Activated CD4-positive, CD25-positive, alpha-beta regulatory T cell (primary cell): Measurements from ENCODE around the gene GFOD2.
"Not testable (repeated sequence)": the region's sequence is repeated elsewhere in the genome, so short reads cannot be mapped to it uniquely, and the experiment has no call there.

ENCODE experiments used
- DNase-seq, 4 experiments: peaks; one replicate each; lab custom pipeline; 2025; lab: John Stamatoyannopoulos, UW

The GFOD2 gene, protein sequence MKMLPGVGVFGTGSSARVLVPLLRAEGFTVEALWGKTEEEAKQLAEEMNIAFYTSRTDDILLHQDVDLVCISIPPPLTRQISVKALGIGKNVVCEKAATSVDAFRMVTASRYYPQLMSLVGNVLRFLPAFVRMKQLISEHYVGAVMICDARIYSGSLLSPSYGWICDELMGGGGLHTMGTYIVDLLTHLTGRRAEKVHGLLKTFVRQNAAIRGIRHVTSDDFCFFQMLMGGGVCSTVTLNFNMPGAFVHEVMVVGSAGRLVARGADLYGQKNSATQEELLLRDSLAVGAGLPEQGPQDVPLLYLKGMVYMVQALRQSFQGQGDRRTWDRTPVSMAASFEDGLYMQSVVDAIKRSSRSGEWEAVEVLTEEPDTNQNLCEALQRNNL

DNA sequence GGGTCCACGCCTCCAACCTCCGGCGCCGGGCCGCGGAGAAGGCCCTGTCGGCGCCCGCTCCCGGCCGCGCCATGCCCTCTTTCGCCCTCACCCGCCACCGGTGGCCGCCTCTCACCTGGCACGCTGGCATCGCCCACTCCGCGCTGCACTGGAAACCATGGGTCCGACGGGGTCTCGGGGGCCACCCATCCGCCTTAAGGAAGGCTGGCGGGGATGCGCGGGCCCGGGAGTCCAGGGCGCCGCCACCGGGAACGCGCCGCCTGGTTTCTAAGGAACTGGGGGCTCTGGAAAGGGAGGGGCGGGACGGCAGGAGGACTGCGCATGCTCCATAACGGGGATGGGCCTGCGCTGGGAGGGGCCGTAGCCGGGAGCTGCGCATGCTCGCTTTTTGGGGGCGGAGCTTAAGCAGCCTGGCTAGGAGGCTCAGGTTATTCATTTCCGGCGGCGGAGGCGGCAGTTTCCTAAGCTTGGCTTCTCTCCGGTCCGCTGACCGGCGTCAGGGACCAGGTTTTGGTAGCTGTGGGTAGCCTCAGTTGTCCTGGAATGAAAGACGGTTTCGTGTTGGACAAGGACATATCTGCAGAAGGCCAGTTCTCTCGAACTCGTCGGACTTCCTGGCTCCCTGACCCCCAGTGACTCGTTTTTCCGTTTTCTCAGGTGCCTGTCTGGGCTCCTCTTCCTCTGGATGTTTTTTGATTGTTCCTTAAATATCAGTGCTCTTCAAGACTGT, at the start of gene GFOD2:
Gene GFOD2 (minus strand): TSS at position 269 of the 730 bp plus-strand sequence. CDS start 33,601 bp downstream, outside the sequence.
- DNase-seq = peak; percentile 92 to 97 (median 94)

DNA sequence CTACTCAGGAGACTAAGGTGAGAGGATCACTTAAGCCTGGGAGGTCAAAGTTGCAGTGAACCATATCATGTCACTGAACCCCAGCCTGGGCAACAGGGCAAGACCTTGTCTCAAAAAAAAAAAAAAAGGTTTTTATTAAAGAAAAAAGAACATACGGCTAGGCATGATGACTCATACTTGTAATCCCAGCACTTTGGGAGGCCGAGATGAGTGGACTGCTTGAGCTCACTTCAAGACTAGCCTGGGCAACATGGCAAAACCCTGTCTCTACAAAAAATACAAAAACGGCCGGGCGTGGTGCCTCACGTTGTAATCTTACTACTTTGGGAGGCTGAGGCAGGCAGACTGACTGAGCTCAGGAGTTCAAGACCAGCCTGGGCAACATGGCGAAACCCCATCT, 48.8 kb upstream of the GFOD2 start:
- DNase-seq = no peak

DNA sequence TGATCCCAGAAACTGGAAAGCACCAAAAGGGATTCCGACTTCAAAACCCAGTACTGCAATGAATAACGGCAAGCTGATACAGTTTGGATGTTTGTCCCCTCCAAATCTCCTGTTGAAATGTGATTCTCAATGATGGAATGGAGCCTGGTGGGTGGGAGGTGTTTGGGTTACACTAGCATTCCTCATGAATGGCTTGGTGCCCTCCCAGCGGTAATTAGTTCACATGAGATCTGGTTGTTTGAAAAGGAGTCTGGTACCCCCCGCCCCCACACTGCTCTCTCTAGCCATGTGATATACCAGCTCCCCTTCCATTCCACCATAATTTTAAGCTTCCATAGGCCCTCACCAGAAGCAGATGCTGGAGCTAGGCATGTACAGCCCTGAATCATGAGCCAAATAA, 47.2 kb upstream of the GFOD2 start:
- no peak for DNase-seq

DNA sequence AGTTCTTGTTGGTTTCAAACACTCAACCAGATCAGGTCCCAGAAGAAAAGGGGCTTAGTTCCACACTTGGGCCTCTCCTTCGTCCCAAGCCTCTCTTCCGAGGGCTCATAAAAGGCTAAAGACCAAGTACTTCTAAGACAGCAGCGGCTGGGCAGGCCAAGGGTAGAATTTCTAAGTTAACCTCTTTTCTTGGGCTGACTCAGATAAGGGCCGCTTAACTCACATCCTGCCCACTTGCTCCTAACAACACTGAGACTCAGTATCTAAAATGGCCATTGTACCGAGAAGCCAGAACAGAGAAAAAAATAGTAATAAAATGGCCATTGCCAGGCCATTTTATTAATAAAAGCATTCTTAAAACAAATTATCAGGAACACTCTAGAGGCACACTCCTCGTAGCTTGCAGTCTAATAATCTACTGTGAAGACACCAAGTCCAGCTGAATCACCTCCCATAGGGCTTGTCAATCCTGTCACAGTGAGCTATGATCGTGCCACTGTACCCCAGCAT, 45.1 kb upstream of the GFOD2 start:
- no peak for DNase-seq

DNA sequence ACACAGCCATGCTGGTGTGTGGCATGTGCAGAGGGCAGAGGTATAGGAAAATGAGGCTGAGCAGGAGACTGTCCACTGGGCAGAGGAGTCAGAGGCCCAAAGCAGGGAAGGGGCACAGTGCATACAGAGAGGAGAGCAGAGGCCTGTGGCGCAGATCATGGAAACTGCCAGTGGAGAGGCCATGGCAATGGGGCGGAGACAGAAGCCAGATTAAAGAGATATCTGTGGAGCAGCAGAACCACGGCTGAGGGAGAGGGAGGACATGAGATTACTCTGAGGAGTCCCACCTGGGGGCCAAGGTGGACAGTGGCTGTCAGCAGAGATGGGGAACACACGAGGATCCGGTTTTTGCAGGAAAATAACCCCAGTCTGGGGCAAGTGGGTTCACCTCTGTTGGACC, 44.0 kb upstream of the GFOD2 start:
- DNase-seq = no peak

DNA sequence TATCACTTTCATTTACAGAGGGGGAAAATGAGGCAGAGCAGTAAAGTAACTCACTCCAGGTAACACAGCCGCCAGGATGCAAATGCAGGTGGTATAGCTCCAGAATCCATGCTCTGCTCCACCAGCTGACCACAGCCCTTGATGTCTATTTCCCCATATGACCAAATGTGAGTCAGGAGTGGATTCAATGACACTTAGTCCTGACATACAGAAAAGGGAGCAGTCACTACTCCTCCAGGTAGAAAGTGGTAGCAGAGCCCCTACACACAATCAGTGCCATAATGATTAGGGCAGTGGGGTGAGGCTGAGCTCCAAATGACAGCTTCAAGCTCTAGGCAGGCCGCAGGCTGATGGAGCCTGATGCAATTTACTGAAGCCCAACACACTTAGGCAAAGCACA, 43.3 kb upstream of the GFOD2 start:
- DNase-seq = no peak

DNA sequence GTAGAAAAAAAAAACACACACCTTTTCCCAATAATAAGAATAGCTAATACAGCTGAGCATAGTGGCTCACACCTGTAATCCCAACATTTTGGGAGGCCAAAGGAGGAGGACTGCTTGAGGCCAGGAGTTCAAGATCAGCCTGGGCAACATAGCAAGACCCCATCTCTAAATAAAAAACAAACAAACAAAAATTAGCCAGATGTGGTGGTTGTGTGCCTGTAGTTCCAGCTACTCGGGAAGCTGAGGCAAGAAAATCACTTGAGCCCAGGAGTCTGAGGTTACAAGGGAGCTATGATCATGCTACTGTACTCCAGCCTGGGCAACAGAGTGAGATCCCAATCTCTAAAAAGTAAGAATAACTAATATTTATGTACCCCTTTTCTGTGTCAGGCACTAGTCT, 42.8 kb upstream of the GFOD2 start:
- DNase-seq = no peak

DNA sequence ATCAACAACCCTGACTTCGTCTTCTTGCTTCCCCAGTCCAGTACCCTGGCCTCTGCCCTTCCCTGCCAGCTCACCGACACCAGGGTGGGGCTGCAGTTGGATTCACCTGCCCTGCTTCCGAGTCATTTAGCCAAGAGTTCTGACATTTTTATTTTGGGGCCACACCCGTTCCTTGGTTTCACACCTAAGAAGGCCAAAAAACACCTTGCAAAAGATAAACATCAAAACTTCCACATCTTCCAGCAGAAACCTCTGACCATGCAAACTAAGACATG, 41.8 kb upstream of the GFOD2 start:
- no peak for DNase-seq

DNA sequence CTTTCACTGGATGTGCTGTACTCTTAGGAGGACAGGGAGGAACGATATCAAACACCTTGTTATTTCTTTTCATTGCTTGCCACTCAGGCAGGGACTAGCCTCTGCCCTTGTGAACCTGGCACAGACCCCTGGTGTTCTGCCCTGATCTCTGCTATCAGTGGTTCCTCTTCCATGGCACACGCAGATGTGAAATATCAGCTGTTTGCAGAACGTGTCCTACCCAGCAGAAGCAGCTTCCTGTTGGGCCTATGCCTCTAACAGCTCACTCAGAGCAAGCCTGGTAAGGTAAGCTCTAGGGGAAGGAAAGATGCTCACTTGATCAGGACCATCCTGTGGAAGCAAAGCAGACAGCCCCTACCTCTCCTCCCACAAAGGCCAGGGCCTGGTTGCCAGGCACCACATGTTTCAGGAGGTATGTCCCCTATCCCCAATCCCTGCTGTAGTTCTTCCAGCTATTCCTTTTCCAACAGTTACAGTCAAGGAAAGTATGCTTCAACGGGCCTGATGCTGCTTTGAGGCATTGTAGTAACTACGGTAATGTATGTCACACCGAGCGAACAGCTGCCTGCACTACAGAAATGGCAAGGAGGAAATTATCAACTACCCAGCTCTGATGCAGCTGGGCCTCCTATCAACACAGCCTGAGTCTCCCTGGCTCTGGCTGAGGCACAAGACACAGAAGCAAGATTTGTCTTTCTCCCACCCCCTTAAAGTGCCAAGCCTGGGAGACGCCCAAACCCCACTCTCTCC, 41.3 kb upstream of the GFOD2 start:
- DNase-seq = no peak

DNA sequence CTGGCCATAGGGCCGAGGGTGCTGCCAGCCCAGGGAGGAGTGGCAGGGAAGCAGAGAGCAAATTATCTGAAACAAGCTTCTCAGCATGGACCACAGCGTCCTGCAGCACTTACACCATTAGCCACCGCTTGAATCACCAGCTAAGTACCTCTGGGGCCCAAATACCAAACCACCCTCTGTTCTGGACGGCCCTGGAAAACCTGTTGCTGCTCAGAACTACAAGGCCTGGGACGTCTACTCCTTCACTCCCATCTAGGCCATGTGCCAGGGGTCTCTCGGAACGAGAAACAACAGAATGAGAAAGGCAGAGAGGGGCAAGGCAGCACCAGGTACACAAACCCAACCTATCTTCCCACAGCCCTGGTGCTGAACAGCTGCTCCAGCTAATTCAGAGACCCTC, 39.9 kb upstream of the GFOD2 start:
- no peak for DNase-seq

DNA sequence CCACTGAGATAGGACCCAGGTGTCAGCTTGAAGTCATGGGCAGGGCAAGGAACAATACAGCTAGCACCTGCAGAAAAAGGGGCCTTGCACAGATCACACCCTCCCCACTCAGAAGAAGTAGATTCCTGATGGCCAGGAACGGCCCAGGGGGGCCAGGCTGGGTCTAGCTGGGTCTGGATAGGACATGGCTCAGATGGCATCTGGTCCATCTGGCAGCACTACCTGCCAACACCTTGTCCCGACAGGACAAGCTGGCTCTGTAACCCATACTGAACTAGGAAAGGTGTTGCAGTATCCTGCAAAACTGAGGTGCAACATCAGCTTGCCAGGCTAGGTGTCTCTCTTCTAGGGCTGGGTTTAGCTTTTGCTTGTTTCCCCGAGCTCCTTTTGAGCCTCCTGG, 38.9 kb upstream of the GFOD2 start:
- no peak for DNase-seq

DNA sequence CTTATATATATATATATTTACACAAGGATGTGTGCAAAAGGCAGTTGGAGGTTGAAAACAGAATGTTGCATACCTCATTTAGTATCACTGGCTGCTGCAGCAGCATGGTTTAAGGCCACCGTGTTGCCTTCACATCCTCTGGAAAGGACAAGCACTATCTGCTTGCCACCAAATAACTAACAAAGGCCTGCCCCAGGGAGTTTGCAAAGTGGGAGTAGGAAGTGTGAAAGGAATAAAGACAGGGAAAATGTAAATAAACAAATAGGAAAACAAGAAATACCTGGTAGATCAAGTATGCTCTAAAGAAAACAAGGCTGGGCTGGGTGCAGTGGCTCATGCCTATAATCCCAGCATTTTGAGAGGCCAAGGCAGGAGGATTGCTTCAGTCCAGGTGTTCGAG, 33.5 kb upstream of the GFOD2 start:
- DNase-seq = no peak

DNA sequence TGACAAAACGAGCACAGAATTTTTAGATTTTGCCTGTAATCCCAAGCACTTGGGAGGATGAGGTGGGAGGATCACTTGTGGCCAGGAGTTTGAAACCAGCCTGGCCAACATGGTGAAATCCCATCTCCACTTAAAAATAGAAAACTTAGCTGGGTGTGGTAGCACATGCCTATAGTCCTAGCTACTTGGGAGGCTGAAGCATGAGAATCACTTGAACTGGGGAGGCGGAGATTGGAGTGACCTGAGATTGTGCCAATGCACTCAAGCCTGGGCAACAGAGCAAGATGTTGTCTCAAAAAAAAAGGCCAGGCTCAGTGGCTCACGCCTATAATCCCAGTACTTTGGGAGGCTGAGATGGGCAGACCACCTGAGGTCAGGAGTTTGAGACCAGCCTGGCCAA, 32.2 kb upstream of the GFOD2 start:
- DNase-seq = not testable (repeated sequence)

DNA sequence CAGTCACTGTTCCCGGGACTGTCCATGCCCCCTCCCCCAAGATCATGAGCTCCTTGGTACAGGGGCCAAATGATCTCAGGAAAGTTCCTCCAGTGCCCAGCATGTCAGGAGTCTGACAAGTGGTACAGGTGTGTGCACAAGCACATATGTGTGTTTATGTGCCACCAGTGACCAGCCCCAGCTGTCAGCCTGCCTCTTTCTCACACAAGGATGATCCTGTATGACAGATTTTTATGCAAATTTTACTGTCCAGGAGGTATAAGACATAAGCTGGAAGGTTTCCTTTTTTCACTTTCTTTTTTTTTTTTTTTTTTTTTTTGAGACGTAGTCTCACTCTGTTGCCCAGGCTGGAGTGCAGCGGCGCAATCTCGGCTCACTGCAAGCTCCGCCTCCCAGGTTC, 31.4 kb upstream of the GFOD2 start:
- no peak for DNase-seq

DNA sequence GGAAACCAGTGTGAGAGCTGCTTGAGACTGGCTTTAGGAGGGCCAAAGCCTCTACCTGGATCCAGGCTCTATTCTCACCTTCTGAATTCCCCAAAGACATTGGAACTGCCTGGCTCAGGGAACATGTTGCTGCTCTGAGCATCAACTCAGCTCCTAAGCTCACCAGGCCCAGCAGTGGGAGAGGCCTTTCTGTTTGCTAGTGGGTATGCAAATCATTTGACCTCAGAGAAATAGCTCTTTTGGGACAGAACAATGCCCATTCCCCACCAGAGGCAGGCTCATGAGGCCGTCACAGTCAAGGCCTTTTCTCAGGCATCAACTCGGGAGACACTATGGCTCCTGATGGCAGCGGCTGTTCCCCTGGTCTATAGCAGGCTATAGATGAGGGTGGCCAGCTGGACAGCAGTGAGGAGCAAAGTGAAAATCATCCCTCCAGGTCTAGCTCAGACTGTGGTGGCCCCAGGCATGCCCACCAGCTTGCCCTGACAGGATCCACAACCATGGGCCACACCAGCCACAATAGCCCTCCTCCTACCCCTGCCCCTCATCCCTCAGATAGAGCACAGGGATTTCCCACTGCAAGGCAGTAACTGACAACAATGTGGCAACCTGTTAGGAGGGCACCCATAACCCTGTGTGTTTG, 30.4 kb upstream of the GFOD2 start:
- no peak for DNase-seq

DNA sequence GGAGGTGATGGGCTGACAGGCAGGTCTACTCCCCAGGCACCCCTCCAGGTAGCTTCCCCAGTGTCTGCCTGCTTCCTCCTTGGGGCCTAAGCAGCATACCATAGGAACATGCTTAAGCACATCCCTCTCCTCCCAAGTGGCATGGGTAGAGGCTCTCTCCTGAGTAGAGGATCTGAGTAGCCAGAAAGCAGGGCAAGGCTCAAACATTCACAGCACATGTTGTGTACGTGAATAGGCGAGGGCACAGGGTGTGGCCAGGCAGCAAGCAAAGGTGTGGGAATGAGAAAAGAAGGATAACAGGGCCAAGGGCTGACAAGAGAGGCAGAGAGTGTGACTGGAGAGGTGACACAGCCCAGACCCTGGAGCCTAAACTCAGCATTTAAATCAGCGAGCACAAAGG, 29.7 kb upstream of the GFOD2 start:
- no peak for DNase-seq

DNA sequence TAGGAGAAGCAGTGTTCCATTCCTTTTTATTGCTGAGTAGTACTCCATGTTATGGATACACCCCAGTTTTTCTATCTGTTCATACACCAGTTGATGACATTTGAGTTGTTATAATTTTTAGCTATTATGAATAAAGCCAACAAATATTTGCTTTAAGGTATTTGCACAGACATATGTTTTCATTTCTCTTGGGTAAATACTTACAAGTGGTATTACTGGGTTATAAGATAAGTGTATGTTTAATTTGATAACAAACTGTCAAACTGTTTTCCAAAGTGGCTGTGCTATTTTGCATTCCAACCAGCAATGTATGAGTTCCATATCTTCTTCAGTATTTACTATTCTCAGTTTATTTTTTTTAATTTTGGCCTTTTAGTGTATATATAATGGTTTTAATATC, 27.7 kb upstream of the GFOD2 start:
- DNase-seq = no peak

DNA sequence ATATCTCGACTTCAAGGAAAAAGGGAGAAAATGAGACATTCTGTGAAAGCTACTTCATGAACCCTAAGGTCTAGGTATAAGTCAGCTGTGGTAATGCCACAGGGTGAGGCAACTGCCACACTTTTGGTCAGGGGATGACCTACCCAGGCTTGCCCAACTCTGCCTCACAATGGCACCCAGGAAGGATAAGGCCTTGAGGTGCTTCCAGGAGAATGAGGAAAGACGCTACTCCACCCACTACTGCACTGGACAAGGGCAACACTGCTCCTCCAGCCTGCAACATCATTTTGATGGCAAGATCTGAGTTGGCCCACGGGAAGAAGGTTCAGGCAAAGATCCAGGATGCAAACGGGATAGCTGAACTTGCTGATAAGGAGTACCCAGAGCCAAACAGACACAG, 22.0 kb upstream of the GFOD2 start:
- no peak for DNase-seq

DNA sequence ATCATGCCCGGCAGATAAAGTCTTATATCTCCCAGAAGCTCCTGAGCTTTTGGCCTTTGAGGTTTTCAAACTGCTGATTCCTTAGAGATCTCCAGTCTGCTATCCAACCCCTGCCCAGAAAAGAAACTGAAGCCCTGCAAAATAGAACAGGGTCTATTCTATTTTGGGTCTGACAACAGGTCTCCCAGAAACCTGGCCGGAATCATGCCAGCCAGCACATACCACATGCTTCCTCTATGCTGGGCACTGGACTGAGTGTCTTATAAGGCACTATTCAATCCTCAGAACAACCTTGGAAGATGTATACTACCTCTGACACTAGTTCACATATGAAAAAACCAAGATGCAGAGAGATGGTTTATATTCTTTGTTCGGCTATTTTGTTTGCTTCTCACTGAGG, 21.3 kb upstream of the GFOD2 start:
- no peak for DNase-seq

DNA sequence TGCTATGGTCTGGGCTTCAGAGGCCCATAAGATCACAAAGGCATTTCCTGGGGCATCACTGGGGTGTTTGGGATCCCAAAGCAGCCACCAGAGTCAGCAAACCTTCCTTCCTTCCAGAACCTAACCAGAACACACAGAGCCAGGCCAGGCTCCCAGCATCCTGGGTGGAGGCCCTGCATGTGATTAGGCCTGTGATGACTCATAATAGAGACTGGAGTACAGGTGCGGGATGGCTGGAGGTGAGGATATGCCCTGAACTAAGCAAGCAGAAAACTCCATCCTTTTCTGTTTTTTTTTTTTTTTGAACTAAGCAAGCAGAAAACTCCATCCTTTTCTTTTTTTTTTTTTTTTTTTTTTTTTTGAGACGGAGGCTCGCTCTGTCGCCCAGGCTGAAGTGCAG, 17.7 kb upstream of the GFOD2 start:
- DNase-seq = no peak

DNA sequence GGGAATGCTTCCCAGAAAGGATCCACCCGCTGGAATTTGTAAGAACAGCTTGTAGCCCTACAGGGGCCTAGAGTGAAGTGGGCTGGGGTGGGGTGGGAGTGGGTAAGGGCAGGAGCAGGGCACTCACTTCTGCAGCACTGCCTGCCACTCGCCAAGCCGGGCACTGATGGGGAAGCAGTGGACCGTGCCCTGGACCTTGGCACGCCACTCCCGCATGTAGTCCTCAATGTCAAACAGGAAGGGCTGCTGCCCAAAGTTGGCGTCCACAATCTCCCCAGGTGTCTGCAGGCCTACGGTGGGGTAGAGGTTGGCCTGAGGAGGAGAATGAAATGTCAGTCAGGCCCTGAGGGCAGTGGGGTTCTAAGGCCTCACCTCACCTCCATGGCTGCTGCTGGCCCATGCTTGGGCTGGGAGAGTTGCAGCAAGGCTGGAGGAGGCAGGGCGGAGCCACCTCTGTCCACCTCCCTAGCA, 15.7 kb upstream of the GFOD2 start:
- DNase-seq = no peak

DNA sequence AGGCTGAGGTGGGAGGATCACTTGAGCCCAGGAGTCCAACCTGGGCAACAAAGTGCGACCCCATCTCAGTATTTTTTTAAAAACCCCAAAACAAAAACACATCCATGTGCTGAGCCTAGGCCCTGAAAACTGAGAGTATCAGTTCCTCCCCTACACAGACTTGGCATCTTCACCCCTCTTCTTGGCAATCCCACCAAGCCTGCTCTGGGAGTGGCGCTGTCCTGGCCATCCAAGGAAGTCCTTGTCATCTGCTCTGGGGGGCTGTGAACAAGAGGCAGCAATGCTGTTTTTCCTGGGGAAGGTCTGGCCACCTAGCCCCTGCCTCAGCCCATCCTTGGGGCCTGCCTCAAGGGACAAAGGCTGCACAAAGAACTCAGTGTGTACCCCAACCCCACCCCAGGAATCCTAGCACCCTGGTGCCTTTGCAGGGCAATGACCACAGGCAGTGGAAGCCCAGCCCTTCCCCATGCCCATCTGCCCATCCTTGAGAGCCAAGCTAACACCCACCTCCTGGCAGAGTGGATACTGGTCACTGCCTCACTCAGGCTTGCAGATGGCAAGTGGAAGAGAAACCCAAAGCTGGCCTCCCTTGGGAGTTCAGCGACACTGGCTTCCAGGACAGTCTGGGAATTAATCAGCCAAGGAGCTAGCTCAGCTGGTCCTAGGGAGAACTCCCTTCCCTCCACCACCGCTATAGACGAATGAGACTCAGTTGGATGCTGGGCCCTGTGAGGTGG, 14.8 kb upstream of the GFOD2 start:
- DNase-seq = no peak
